H1 (cell line): ENCODE measurements around the gene GPATCH2L. TPM values are rescaled to one million over a fixed set of nuclear protein-coding genes. Genes with fewer than 3 reads are reported as not detected.

ENCODE experiments used
- CTCF ChIA-PET: fragments of 300-600 bp; sonication (Branson Sonifier 250); formaldehyde crosslinking; loops from one replicate; lab custom pipeline; 2021; ENCODE audit not compliant: partially characterized antibody; lab: Charles Lee
- POLR2A ChIA-PET: fragments of 300-600 bp; sonication (Branson Sonifier 250); formaldehyde crosslinking; loops from one replicate; lab custom pipeline; 2021; ENCODE audit warnings: inconsistent platforms; ENCODE audit not compliant: partially characterized antibody; lab: Charles Lee
- DNase-seq, 2 experiments: peaks; one replicate each; pipeline versions ENCODE4 v3.0.0 to v3.0.0-alpha.2; 2010 to 2022; ENCODE audit warnings: low spot score in 2 of 2, low read depth in 1 of 2, mixed read lengths in 1 of 2
- FAIRE-seq: peaks from 2 replicates; lab custom pipeline; 2011; peaks lifted over from hg19 to GRCh38; lab: Jason Lieb, UNC
- H2AFZ ChIP-seq: 2 replicates; pipeline ENCODE4 v1.8.1; 2012; ENCODE audit warnings: low read length, inconsistent platforms
- H2AK5ac ChIP-seq: 2 replicates; pipeline ENCODE4 v1.6.1; 2013; ENCODE audit warnings: low read depth, low read length
- H2BK120ac ChIP-seq: replicated peaks from 2 replicates; pipeline ENCODE3; 2013; ENCODE audit warnings: low read depth, low read length, inconsistent platforms
- H2BK12ac ChIP-seq: 2 replicates; pipeline ENCODE4 v1.6.1; 2013; ENCODE audit warnings: low read depth, low read length
- H2BK15ac ChIP-seq: 2 replicates; pipeline ENCODE4 v1.6.1; 2013; ENCODE audit warnings: low read length
- H2BK20ac ChIP-seq: 2 replicates; pipeline ENCODE4 v1.6.1; 2013; ENCODE audit warnings: low read length
- H2BK5ac ChIP-seq: 2 replicates; pipeline ENCODE4 v1.6.1; 2013; ENCODE audit warnings: low read depth, low read length
- H3K14ac ChIP-seq: 2 replicates; pipeline ENCODE4 v1.6.1; 2013; ENCODE audit warnings: inconsistent platforms; ENCODE audit not compliant: insufficient read length
- H3K18ac ChIP-seq: 2 replicates; pipeline ENCODE4 v1.6.1; 2013; ENCODE audit warnings: low read length; ENCODE audit errors: extremely low read depth
- H3K23ac ChIP-seq: 2 replicates; pipeline ENCODE4 v1.6.1; 2013; ENCODE audit warnings: inconsistent platforms; ENCODE audit not compliant: insufficient read length
- H3K23me2 ChIP-seq: 2 replicates; pipeline ENCODE4 v1.6.1; 2013; ENCODE audit warnings: low read depth, low read length
- H3K27ac ChIP-seq: 2 replicates; pipeline ENCODE4 v1.6.1; 2011; ENCODE audit warnings: low read depth, low read length, inconsistent platforms
- H3K27me3 ChIP-seq, 4 experiments: replicated peaks in 1 of 4; 1 replicate in 1 of 4; 2 replicates in 3 of 4; pipeline versions ENCODE4 v1.6.1 to v1.8.1; 2011 to 2013; ENCODE audit warnings: low read length in 3 of 4, mild to moderate bottlenecking in 3 of 4, inconsistent platforms in 2 of 4, mixed read lengths in 2 of 4, moderate library complexity in 1 of 4; ENCODE audit not compliant: control insufficient read depth in 3 of 4, insufficient read depth in 3 of 4; ENCODE audit errors: extremely low read depth in 1 of 4
- H3K36me3 ChIP-seq, 4 experiments: 2 replicates each; pipeline versions ENCODE4 v1.6.1 to v1.8.1; 2011 to 2013; ENCODE audit warnings: mild to moderate bottlenecking in 4 of 4, low read length in 3 of 4, moderate library complexity in 2 of 4, control low read depth in 1 of 4, inconsistent platforms in 1 of 4; ENCODE audit not compliant: insufficient read depth in 4 of 4, control insufficient read depth in 2 of 4
- H3K4ac ChIP-seq: replicated peaks from 2 replicates; pipeline ENCODE3; 2013; ENCODE audit warnings: low read length, low read depth, mixed read lengths, inconsistent platforms; ENCODE audit not compliant: insufficient read length
- H3K4me1 ChIP-seq, 4 experiments: replicated peaks in 1 of 4; 1 replicate in 1 of 4; 2 replicates in 3 of 4; pipeline versions ENCODE4 v1.6.1 to v1.8.1; 2011 to 2013; ENCODE audit warnings: low read length in 3 of 4, inconsistent platforms in 2 of 4, mixed read lengths in 1 of 4; ENCODE audit not compliant: insufficient read depth in 4 of 4, control insufficient read depth in 3 of 4
- H3K4me2 ChIP-seq, 2 experiments: 2 replicates each; pipeline versions ENCODE4 v1.6.1 to v1.8.1; 2011 to 2013; ENCODE audit warnings: low read depth in 2 of 2, low read length in 2 of 2, control low read depth in 1 of 2, inconsistent platforms in 1 of 2, mild to moderate bottlenecking in 1 of 2; ENCODE audit not compliant: insufficient read depth in 1 of 2
- H3K4me3 ChIP-seq, 4 experiments: fragments of 200-600, 300-600 bp in 1 of 4; sonication (generic), shearing (Covaris generic), sonication (Bioruptor Twin) in 1 of 4; 2 replicates each; pipeline versions ENCODE4 v1.5.1 to v1.8.1; 2011 to 2016; ENCODE audit warnings: low read length in 4 of 4, low read depth in 3 of 4, control low read depth in 2 of 4, inconsistent platforms in 2 of 4, mild to moderate bottlenecking in 2 of 4, mixed read lengths in 1 of 4, moderate library complexity in 1 of 4; ENCODE audit not compliant: insufficient read depth in 2 of 4; ENCODE audit errors: extremely low read depth in 1 of 4
- H3K56ac ChIP-seq: replicated peaks from 2 replicates; pipeline ENCODE3; 2013; ENCODE audit warnings: low read depth, mild to moderate bottlenecking, mixed read lengths, low read length, inconsistent platforms; ENCODE audit not compliant: insufficient read length
- H3K79me1 ChIP-seq: 2 replicates; pipeline ENCODE4 v1.6.1; 2013; ENCODE audit warnings: low read depth, low read length, control low read depth
- H3K79me2 ChIP-seq, 2 experiments: 2 replicates each; pipeline versions ENCODE4 v1.6.1 to v1.8.1; 2012 to 2013; ENCODE audit warnings: low read length in 2 of 2, mild to moderate bottlenecking in 2 of 2, inconsistent platforms in 1 of 2; ENCODE audit not compliant: insufficient read depth in 2 of 2, control insufficient read depth in 1 of 2
- H3K9ac ChIP-seq, 4 experiments: replicated peaks in 1 of 4; 1 replicate in 1 of 4; 2 replicates in 3 of 4; pipeline versions ENCODE4 v1.6.1 to v1.8.1; 2011 to 2013; ENCODE audit warnings: low read depth in 3 of 4, low read length in 3 of 4, control low read depth in 2 of 4, mild to moderate bottlenecking in 2 of 4, moderate library complexity in 2 of 4, inconsistent platforms in 1 of 4; ENCODE audit errors: extremely low read depth in 1 of 4
- H3K9me3 ChIP-seq, 2 experiments: 2 replicates each; pipeline versions ENCODE4 v1.6.1 to v1.8.1; 2012 to 2013; ENCODE audit warnings: mild to moderate bottlenecking in 2 of 2, moderate library complexity in 2 of 2, control low read depth in 1 of 2, inconsistent platforms in 1 of 2, low read depth in 1 of 2, low read length in 1 of 2, mixed read lengths in 1 of 2; ENCODE audit not compliant: insufficient read depth in 2 of 2
- H4K20me1 ChIP-seq, 2 experiments: replicated peaks in 1 of 2; 2 replicates each; pipeline versions ENCODE3 to v1.8.1; 2011 to 2013; ENCODE audit warnings: inconsistent platforms in 2 of 2, low read length in 2 of 2, mild to moderate bottlenecking in 1 of 2; ENCODE audit not compliant: insufficient read depth in 2 of 2, control insufficient read depth in 1 of 2
- H4K5ac ChIP-seq: 2 replicates; pipeline ENCODE4 v1.6.1; 2013; ENCODE audit warnings: low read length, low read depth, mixed read lengths, inconsistent platforms; ENCODE audit not compliant: insufficient read length
- H4K8ac ChIP-seq: 2 replicates; pipeline ENCODE4 v1.8.0; 2013; ENCODE audit warnings: mild to moderate bottlenecking, moderate library complexity, low read length, inconsistent platforms; ENCODE audit not compliant: insufficient read depth; ENCODE audit errors: extremely low read depth
- H4K91ac ChIP-seq: replicated peaks from 2 replicates; pipeline ENCODE3; 2013; ENCODE audit warnings: low read length, mixed read lengths, inconsistent platforms; ENCODE audit not compliant: insufficient read length
- ASH2L ChIP-seq: fragments of 200-600, 300-600 bp; sonication (generic); IDR thresholded peaks from one replicate; pipeline ENCODE4 v1.7.1; 2017; ENCODE audit warnings: low read length
- ATF3 ChIP-seq: IDR thresholded peaks from 2 replicates; pipeline ENCODE4 v1.6.1; 2011; ENCODE audit warnings: low read depth, mild to moderate bottlenecking, low read length; ENCODE audit not compliant: insufficient read depth
- FOSL1 ChIP-seq: IDR thresholded peaks from 2 replicates; pipeline ENCODE4 v1.6.1; 2011; ENCODE audit warnings: mild to moderate bottlenecking, low read depth, low read length, moderate library complexity; ENCODE audit not compliant: insufficient read depth
- RAD21 ChIP-seq, 2 experiments: IDR thresholded peaks in 1 of 2; conservative IDR thresholded peaks in 1 of 2; 2 replicates each; pipeline ENCODE4 v1.6.1; 2011; ENCODE audit warnings: low read depth in 2 of 2, low read length in 2 of 2, improper control_type of control experiment in 1 of 2, inconsistent platforms in 1 of 2, mild to moderate bottlenecking in 1 of 2, moderate library complexity in 1 of 2
- RBBP5 ChIP-seq: IDR thresholded peaks from 2 replicates; pipeline ENCODE4 v1.7.1; 2012; ENCODE audit warnings: low read depth, mild to moderate bottlenecking, inconsistent platforms, low read length, moderate library complexity, borderline replicate concordance
- TCF12 ChIP-seq: IDR thresholded peaks from 2 replicates; pipeline ENCODE4 v1.6.1; 2011; ENCODE audit warnings: low read depth, mild to moderate bottlenecking, low read length
- TEAD4 ChIP-seq: IDR thresholded peaks from 2 replicates; pipeline ENCODE4 v1.6.1; 2012; ENCODE audit warnings: low read depth, low read length, inconsistent platforms, mixed read lengths
- YY1 ChIP-seq: IDR thresholded peaks from 2 replicates; pipeline ENCODE4 v1.6.1; 2011; ENCODE audit warnings: low read depth, mild to moderate bottlenecking, low read length
- WGBS, 2 experiments: shearing (Covaris generic) in 1 of 2; methylation state at CpG; one replicate each; pipeline versions ENCODE4 v1.1.6 to v1.1.7; 2013 to 2015; ENCODE audit warnings: low lambda C conversion rate in 2 of 2, mixed read lengths in 2 of 2, inconsistent platforms in 1 of 2, low coverage in 1 of 2, missing lambda C conversion rate in 1 of 2; ENCODE audit not compliant: insufficient replicate concordance in 2 of 2, insufficient coverage in 1 of 2, insufficient read length in 1 of 2; ENCODE audit errors: extremely low coverage in 1 of 2, missing lambda C conversion rate in 1 of 2; 5-methylcytosine and 5-hydroxymethylcytosine counted together
- polyA plus RNA-seq, 7 experiments: library from polyadenylated mRNA; depleted of rRNA in 3 of 7; stranded (reverse) in 5 of 7; unstranded in 2 of 7; fragments of >200 nt in 5 of 7; fragments of 200-250 nt in 2 of 7; gene quantifications; 1 replicate in 5 of 7; 2 replicates in 1 of 7; 4 replicates in 1 of 7; pipeline versions ENCODE4 v1.2.1 to v1.2.3, GENCODE V29; 2011 to 2013; ENCODE audit warnings: missing spikeins in 2 of 7, mixed read lengths in 2 of 7
- total RNA-seq: library from RNA; stranded (reverse); fragmentation: NEBNext Ultra II Directional; extraction: Animal tissue kit (Norgen Biotek cat#: 25700); gene quantifications from 2 replicates; pipeline ENCODE4 v1.2.1, GENCODE V29; 2021

The GPATCH2L gene
- total and polyA plus RNA-seq, 2 of the 8 experiments (the other 6 are each of a cell fraction or from before 2014, with no cell fraction given), result 26.0 to 54.9 TPM

GRCh38 chr14:76261371-76261811, 109.7 kb downstream of the GPATCH2L start:
- Histone ChIP-seq H3K23me2 (no peaks in the 10 kb centered on the region), H3K27ac (no peak overlapping the region), H3K79me2 (no peaks in the 10 kb centered on the region), H4K5ac (no peak overlapping the region), H3K36me3 (no peaks in the 10 kb centered on the region), H3K23ac (no peak overlapping the region), H4K8ac (no peak overlapping the region), H2BK20ac (no peak overlapping the region), H2BK15ac (no peak overlapping the region), H3K14ac (no peak overlapping the region), H3K18ac (no peak overlapping the region; the same call in 1 of the 2 replicates), H3K4me2 (peak overlapping the region; percentile 23 to 36; a peak in 3 of 4 replicates), H2BK5ac (peak overlapping the region; percentile 57; the same call in 1 of the 2 replicates), H3K9me3 (no peaks in the 10 kb centered on the region), H3K79me1 (no peaks in the 10 kb centered on the region), H2BK120ac (no peak overlapping the region), H4K20me1 (no peaks in the 10 kb centered on the region), H2AFZ (peak overlapping the region; percentile 12; the same call in 1 of the 2 replicates), H3K4ac (no peak overlapping the region), H3K9ac (no peak overlapping the region), H3K4me3 (peak overlapping the region in 1 of 4 experiments; percentile 4; a peak in 2 of 8 replicates), H4K91ac (no peak overlapping the region), H3K56ac (no peak overlapping the region), H2AK5ac (no peak overlapping the region), H3K27me3 (no peaks in the 10 kb centered on the region), H2BK12ac (no peak overlapping the region), H3K4me1 (peaks cover 0 to 4% (median 1%) of the 10 kb centered on the region in 4 experiments; a peak in 4 of 7 replicates)
- no peak for FAIRE-seq
- CTCF ChIA-PET, result interaction anchor here (0.7 to 2.6 kb wide), 6 partner anchors 9 to 391 kb away, joined by 3 to 7 read pairs (median 4); partner anchors contain the start of gene ESRRB
- POLR2A ChIA-PET, result no interaction called here
- WGBS, 2 experiments, result 46% methylated on average over 6 of the region's 6 CpGs; no CpG with 5 or more reads in 1 of the 2 experiments
- TF ChIP-seq RAD21 (IDR thresholded peaks at IDR 0.05 in 1 of 2, conservative IDR thresholded peaks at IDR 0.05 in 1 of 2; ENCODE audit: low read depth in 2 of 2, low read length in 2 of 2), result peak in 1 of 2 experiments; percentile 19; a peak in 1 of 4 replicates
- peak; percentile 62; the same call in 1 of the 2 replicates for TF ChIP-seq RBBP5
- no peak for TF ChIP-seq ATF3
- TF ChIP-seq TCF12, result 0 out of 2 replicates have a peak, but pooled peaks have one; percentile 18
- peak; percentile 89 for TF ChIP-seq TEAD4
- no peak for TF ChIP-seq FOSL1
- 0 out of 2 replicates have a peak, but pooled peaks have one; percentile 35 for TF ChIP-seq YY1
- peak; percentile 60 for TF ChIP-seq ASH2L
- DNase-seq, result no peak
